ENCODE measurements around the gene ERI3. TPM values are rescaled to one million over a fixed set of nuclear protein-coding genes. Genes with fewer than 3 reads are reported as not detected.

The ERI3 gene
- total RNA-seq, 1 experiment from 2014 or later = 50.3 TPM

DNA sequence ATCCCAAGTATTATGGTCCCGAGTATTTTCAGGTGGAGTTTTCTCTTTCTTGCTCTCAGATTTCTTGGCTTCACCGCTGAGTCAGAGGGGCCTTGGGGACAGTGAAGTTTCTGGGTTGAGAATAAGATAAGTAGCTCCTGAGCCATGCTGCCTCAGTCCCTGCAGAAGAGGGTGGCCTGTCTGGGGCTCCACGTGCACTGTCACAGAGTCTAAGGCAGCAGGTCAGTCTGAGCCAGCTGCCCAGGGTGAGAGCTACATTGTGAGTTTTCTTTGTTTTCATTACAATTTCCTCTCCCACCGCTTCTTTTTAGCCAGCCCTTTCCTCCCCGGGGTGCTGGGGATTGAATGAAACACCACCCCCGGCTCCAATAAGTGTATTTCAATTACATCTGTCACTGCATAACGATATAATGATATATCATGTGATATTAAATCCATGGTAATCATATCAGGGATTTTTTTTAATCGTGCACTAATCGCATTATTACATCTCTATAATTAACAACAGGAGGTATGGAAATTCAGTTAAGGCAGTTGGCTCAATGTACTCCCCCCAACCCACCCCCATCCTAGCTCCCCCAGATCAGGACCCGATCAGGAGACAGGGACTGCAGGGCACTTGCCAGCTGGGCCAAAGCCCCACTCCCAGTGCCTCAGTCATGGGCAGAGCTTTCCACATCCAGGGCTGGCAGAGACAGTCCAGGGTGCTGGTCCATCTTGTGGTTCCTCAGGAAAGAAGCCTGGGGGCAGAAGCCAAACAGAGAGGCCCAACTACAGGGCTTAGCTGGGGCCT lies 98.1 kb downstream of the ERI3 start:
- no peaks in the 10 kb centered on the region for H3K9me2 ChIP-seq (replicated peaks; ENCODE audit: insufficient read depth, low read length)
- DNase-seq = no peak
- no peaks in the 10 kb centered on the region for H3K36me3 ChIP-seq (ENCODE audit: insufficient read depth, low read length)
- H3K4me3 ChIP-seq (ENCODE audit: low read length) = no peak overlapping the region
- H3K9me3 ChIP-seq (ENCODE audit: low read length) = no peaks in the 10 kb centered on the region
- no peaks in the 10 kb centered on the region for H3K27me3 ChIP-seq (ENCODE audit: low read length)
- peaks cover 8% of the 10 kb centered on the region for H3K4me1 ChIP-seq (ENCODE audit: low read length)
- H4K20me1 ChIP-seq (ENCODE audit: insufficient read depth, low read depth, low read length) = no peaks in the 10 kb centered on the region
- no peak overlapping the region for H3K4me2 ChIP-seq (ENCODE audit: low read depth, low read length, poor library complexity, severe bottlenecking)
- H3K9ac ChIP-seq (ENCODE audit: low read length) = no peak overlapping the region
- 0 out of 2 replicates have a peak, but pooled peaks cover 9% of the 10 kb centered on the region for H3K79me2 ChIP-seq (ENCODE audit: low read length)
- no peak overlapping the region for H3K27ac ChIP-seq (ENCODE audit: low read length)
- H2AFZ ChIP-seq (ENCODE audit: low read length) = no peak overlapping the region

DNA sequence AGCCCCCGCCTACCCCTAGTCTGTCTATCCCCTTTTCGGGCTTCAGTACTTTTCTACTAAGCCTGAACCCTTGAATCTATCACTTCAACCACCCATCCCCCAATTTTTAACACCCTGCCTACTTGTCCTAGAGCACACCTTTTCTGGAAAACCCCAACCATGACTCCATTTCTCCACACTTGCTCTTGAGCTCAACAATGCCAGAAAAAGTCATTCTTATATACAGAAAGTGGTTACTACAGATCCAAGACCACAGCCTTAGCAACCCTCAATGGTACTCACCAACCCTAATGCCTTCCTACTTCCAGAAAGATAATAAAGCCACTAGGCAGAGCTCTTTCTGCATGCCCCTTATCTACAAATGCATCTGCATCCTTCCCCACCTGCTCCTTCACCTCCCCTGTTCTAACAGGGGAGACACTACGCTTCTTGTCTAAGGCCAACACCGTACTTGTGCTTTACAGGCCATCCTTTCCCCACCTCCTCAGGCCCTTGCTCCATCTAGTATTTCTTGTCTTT lies 100.6 kb downstream of the ERI3 start:
- no peak overlapping the region for H2AFZ ChIP-seq (ENCODE audit: low read length)

DNA sequence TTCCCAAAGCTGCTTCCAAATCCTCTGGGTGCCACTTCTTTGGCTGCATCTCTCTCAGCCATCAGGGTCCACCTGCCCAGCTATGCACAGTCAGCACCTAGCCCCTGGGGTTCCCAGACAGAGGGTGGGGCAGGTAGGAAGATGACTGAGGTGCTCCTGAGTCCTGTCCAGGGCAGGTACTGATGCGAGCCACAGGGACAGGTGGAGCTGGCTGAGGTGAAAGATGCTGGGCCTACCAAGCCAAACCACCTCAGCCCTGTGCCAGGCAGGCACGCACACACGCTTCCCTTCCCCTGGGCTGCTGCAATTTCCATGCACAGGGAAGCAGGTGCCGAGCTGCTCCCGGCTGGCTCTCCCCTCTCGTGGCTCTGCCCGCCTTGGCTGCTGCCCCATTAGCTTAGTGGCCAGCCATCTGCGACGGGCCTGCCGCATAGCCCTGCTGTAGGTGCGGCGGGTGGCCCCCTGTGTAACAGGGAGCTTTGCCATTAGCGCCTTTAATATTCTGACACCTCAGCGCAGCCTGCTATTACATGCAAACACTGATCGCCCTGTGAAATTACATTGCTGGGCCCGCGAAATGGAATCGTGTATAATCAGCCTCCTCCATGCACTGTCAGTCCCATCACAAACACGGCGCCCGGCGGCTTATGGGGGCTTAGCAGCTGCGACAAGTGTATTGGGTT lies 102.9 kb downstream of the ERI3 start:
- H3K9me3 ChIP-seq (ENCODE audit: low read length) = no peaks in the 10 kb centered on the region
- H3K36me3 ChIP-seq (ENCODE audit: insufficient read depth, low read length) = no peaks in the 10 kb centered on the region
- H4K20me1 ChIP-seq (ENCODE audit: insufficient read depth, low read depth, low read length) = no peaks in the 10 kb centered on the region
- H3K9me2 ChIP-seq (replicated peaks; ENCODE audit: insufficient read depth, low read length) = no peaks in the 10 kb centered on the region
- DNase-seq = no peak
- no peak overlapping the region for H3K4me3 ChIP-seq (ENCODE audit: low read length)
- H3K4me2 ChIP-seq (ENCODE audit: low read depth, low read length, poor library complexity, severe bottlenecking) = no peak overlapping the region
- H3K9ac ChIP-seq (ENCODE audit: low read length) = no peak overlapping the region
- no peak overlapping the region for H2AFZ ChIP-seq (ENCODE audit: low read length)
- H3K27ac ChIP-seq (ENCODE audit: low read length) = no peak overlapping the region
- no peaks in the 10 kb centered on the region for H3K4me1 ChIP-seq (ENCODE audit: low read length)
- no peaks in the 10 kb centered on the region for H3K27me3 ChIP-seq (ENCODE audit: low read length)
- H3K79me2 ChIP-seq (ENCODE audit: low read length) = 0 out of 2 replicates have a peak, but pooled peaks cover 2% of the 10 kb centered on the region

More for the DNA sequence above, 100.6 kb downstream of the ERI3 start:
- no peak overlapping the region for H3K4me3 ChIP-seq (ENCODE audit: low read length)
- H3K79me2 ChIP-seq (ENCODE audit: low read length) = 0 out of 2 replicates have a peak, but pooled peaks cover 5% of the 10 kb centered on the region
- no peaks in the 10 kb centered on the region for H3K9me3 ChIP-seq (ENCODE audit: low read length)
- H3K4me1 ChIP-seq (ENCODE audit: low read length) = no peaks in the 10 kb centered on the region
- H3K4me2 ChIP-seq (ENCODE audit: low read depth, low read length, poor library complexity, severe bottlenecking) = no peak overlapping the region
- no peak overlapping the region for H3K9ac ChIP-seq (ENCODE audit: low read length)
- H3K27ac ChIP-seq (ENCODE audit: low read length) = no peak overlapping the region
- no peaks in the 10 kb centered on the region for H4K20me1 ChIP-seq (ENCODE audit: insufficient read depth, low read depth, low read length)
- H3K9me2 ChIP-seq (replicated peaks; ENCODE audit: insufficient read depth, low read length) = no peaks in the 10 kb centered on the region
- no peaks in the 10 kb centered on the region for H3K27me3 ChIP-seq (ENCODE audit: low read length)
- no peak for DNase-seq
- no peaks in the 10 kb centered on the region for H3K36me3 ChIP-seq (ENCODE audit: insufficient read depth, low read length)

DNA sequence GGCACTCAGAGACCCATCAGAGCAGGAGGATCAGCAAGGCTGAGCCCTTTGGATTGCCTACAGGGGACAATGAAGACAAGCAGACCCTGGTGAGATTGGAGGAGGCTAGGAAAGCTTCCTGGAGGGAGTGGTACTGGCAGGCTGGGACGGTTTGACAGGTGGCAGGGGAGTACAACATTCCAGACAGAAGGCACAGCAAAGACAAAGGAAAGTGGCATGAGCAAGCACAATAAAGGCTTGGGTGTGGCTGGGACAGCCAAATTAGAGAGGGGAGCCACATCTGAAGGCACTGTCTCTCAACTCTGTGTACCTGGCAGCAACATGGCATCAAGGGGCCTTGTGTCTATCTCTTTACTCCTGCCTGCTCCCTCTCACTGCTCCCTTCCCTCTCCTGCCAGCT lies 103.6 kb downstream of the ERI3 start:
- Histone ChIP-seq H3K27ac (ENCODE audit: low read length) (no peak overlapping the region), H4K20me1 (ENCODE audit: insufficient read depth, low read depth, low read length) (no peaks in the 10 kb centered on the region), H3K4me2 (ENCODE audit: low read depth, low read length, poor library complexity, severe bottlenecking) (no peak overlapping the region), H3K9me2 (replicated peaks; ENCODE audit: insufficient read depth, low read length) (no peaks in the 10 kb centered on the region), H3K79me2 (ENCODE audit: low read length) (0 out of 2 replicates have a peak, but pooled peaks cover 2% of the 10 kb centered on the region), H3K9ac (ENCODE audit: low read length) (no peak overlapping the region), H3K27me3 (ENCODE audit: low read length) (no peaks in the 10 kb centered on the region), H3K9me3 (ENCODE audit: low read length) (no peaks in the 10 kb centered on the region), H3K4me1 (ENCODE audit: low read length) (no peaks in the 10 kb centered on the region), H3K4me3 (ENCODE audit: low read length) (no peak overlapping the region), H2AFZ (ENCODE audit: low read length) (no peak overlapping the region), H3K36me3 (ENCODE audit: insufficient read depth, low read length) (no peaks in the 10 kb centered on the region)
- DNase-seq = no peak

DNA sequence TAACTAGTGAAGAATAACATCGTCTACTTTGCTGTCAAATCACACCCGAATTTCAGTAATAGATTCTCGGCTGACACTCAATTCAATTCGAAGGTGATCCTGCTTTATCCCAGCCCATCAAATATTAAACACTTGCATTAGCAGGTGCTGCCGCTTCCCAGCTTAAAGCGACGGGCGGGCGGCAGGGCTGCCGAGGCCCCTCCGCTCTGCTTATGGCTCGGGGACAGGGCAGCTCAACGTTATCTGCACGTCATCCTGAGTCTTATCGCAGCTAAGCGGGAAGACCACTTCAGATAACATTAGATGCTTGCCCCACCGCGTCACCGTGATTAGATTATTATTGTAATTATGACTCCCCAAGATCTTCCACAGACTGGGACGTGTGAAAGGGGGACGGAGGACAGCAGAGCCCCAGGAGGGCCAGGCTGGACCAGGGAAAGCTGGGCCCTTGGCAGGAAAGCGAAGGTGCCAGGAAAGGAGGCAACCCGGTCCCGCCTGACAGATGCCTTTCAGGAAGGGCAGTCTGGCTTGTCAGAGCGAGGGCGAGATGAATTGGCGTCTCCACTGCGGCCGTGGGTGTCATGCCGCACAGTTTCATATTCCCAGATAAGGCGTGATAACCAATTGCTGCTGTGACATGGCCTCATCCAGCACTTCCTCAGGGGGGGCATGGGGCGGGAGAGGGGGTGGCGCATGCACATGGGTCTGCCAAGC lies 104.8 kb downstream of the ERI3 start:
- Histone ChIP-seq H3K9me3 (ENCODE audit: low read length) (no peaks in the 10 kb centered on the region), H3K4me2 (ENCODE audit: low read depth, low read length, poor library complexity, severe bottlenecking) (no peak overlapping the region), H3K4me3 (ENCODE audit: low read length) (no peak overlapping the region), H3K9me2 (replicated peaks; ENCODE audit: insufficient read depth, low read length) (no peaks in the 10 kb centered on the region), H3K4me1 (ENCODE audit: low read length) (no peaks in the 10 kb centered on the region; the same call in none of the 2 replicates), H3K9ac (ENCODE audit: low read length) (no peak overlapping the region), H3K79me2 (ENCODE audit: low read length) (0 out of 2 replicates have a peak, but pooled peaks cover 2% of the 10 kb centered on the region), H3K27ac (ENCODE audit: low read length) (no peak overlapping the region), H3K36me3 (ENCODE audit: insufficient read depth, low read length) (no peaks in the 10 kb centered on the region), H4K20me1 (ENCODE audit: insufficient read depth, low read depth, low read length) (no peaks in the 10 kb centered on the region), H2AFZ (ENCODE audit: low read length) (no peak overlapping the region), H3K27me3 (ENCODE audit: low read length) (no peaks in the 10 kb centered on the region)
- DNase-seq = no peak

DNA sequence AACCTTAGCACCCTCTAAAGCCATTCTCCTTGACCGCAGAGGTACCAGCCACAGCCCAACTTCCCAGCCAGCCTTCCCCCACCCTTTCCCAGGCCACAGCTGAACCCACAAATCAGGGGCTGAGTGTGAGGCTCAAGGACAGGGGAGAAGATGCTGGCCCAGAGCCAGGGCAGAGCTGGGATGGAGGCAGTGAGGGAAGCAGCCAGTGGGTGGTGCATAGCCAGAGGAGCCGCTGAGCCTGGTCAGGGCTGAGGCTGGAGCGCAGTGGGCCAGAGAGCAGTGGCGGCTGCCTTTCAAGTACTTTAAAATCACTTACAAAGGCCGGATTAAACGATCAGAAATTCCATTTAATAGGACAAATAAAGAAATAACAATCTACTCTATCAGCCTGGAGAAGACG lies 105.5 kb downstream of the ERI3 start:
- no peaks in the 10 kb centered on the region for H3K9me2 ChIP-seq (replicated peaks; ENCODE audit: insufficient read depth, low read length)
- no peak overlapping the region for H3K4me2 ChIP-seq (ENCODE audit: low read depth, low read length, poor library complexity, severe bottlenecking)

DNA sequence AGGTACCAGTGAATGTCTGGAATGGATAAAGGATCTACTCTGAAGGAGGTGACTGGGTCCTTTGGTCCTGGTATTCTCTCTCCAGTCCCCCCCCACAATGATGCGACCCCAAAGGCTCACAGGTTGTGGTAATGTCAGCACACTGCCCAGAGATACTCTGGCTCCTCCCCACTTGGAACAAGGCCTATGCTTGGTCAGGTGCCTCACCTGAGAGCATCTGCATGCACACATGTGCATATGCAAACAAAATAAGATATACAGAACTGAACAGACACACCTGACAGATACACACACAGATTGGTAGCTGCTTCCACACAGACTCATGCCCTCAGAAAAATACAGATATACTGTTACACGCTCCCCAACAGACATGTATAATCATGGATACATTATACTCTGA lies 108.3 kb downstream of the ERI3 start:
- no peak overlapping the region for H2AFZ ChIP-seq (ENCODE audit: low read length)
- no peaks in the 10 kb centered on the region for H4K20me1 ChIP-seq (ENCODE audit: insufficient read depth, low read depth, low read length)
- H3K9ac ChIP-seq (ENCODE audit: low read length) = no peak overlapping the region
- H3K36me3 ChIP-seq (ENCODE audit: insufficient read depth, low read length) = no peaks in the 10 kb centered on the region
- H3K4me2 ChIP-seq (ENCODE audit: low read depth, low read length, poor library complexity, severe bottlenecking) = no peak overlapping the region
- H3K27ac ChIP-seq (ENCODE audit: low read length) = no peak overlapping the region
- H3K9me3 ChIP-seq (ENCODE audit: low read length) = no peaks in the 10 kb centered on the region
- no peak for DNase-seq
- no peaks in the 10 kb centered on the region; the same call in none of the 2 replicates for H3K4me1 ChIP-seq (ENCODE audit: low read length)
- no peaks in the 10 kb centered on the region for H3K9me2 ChIP-seq (replicated peaks; ENCODE audit: insufficient read depth, low read length)
- H3K4me3 ChIP-seq (ENCODE audit: low read length) = no peak overlapping the region
- H3K27me3 ChIP-seq (ENCODE audit: low read length) = no peaks in the 10 kb centered on the region
- H3K79me2 ChIP-seq (ENCODE audit: low read length) = no peaks in the 10 kb centered on the region

More for the DNA sequence above, 105.5 kb downstream of the ERI3 start:
- H3K79me2 ChIP-seq (ENCODE audit: low read length) = 0 out of 2 replicates have a peak, but pooled peaks cover 2% of the 10 kb centered on the region
- no peaks in the 10 kb centered on the region; the same call in none of the 2 replicates for H3K4me1 ChIP-seq (ENCODE audit: low read length)
- no peaks in the 10 kb centered on the region for H3K9me3 ChIP-seq (ENCODE audit: low read length)
- no peaks in the 10 kb centered on the region for H3K27me3 ChIP-seq (ENCODE audit: low read length)
- H4K20me1 ChIP-seq (ENCODE audit: insufficient read depth, low read depth, low read length) = no peaks in the 10 kb centered on the region
- no peak overlapping the region for H3K4me3 ChIP-seq (ENCODE audit: low read length)
- no peak for DNase-seq
- no peak overlapping the region for H2AFZ ChIP-seq (ENCODE audit: low read length)
- H3K36me3 ChIP-seq (ENCODE audit: insufficient read depth, low read length) = no peaks in the 10 kb centered on the region
- no peak overlapping the region for H3K27ac ChIP-seq (ENCODE audit: low read length)
- H3K9ac ChIP-seq (ENCODE audit: low read length) = no peak overlapping the region

DNA sequence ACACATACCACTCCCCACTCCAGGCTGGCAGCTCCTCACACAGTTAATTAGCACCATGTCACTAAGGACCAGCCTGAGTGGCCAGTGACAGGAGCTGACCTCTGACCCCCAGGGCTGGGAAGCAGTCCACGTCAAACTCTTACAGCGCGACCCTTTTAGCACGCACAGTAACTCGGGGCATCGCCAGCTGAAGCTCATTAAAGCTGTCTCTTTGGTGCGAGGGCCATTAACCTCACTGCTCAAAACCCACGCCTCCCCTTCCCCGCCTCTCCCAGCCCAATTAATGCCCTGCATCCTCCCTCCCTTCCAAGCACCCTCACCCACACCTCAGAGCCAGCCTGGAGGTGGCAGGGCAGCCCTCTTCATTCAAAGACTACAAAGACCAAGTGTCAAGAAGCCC lies 110.1 kb downstream of the ERI3 start:
- no peaks in the 10 kb centered on the region for H3K9me2 ChIP-seq (replicated peaks; ENCODE audit: insufficient read depth, low read length)
- H3K4me3 ChIP-seq (ENCODE audit: low read length) = no peak overlapping the region
- no peak overlapping the region for H3K9ac ChIP-seq (ENCODE audit: low read length)
- no peaks in the 10 kb centered on the region for H3K36me3 ChIP-seq (ENCODE audit: insufficient read depth, low read length)
- no peaks in the 10 kb centered on the region for H3K9me3 ChIP-seq (ENCODE audit: low read length)
- H3K79me2 ChIP-seq (ENCODE audit: low read length) = no peaks in the 10 kb centered on the region
- H3K4me2 ChIP-seq (ENCODE audit: low read depth, low read length, poor library complexity, severe bottlenecking) = no peak overlapping the region
- no peak for DNase-seq
- H3K27me3 ChIP-seq (ENCODE audit: low read length) = no peaks in the 10 kb centered on the region
- H4K20me1 ChIP-seq (ENCODE audit: insufficient read depth, low read depth, low read length) = no peaks in the 10 kb centered on the region
- no peak overlapping the region for H3K27ac ChIP-seq (ENCODE audit: low read length)
- H2AFZ ChIP-seq (ENCODE audit: low read length) = no peak overlapping the region
- peaks cover 3% of the 10 kb centered on the region for H3K4me1 ChIP-seq (ENCODE audit: low read length)
